Smooth muscle cell (in vitro differentiated cells): ENCODE data around the gene DBP. TPM values are rescaled to one million over a fixed set of nuclear protein-coding genes. Genes with fewer than 3 reads are reported as not detected.

Source experiments
- DNase-seq: peaks from one replicate; lab custom pipeline; 2025; ENCODE audit not compliant: unreplicated experiment; lab: John Stamatoyannopoulos, UW
- H2AFZ ChIP-seq: fragments of 200-600 bp; sonication (generic); 2 replicates; pipeline ENCODE4 v1.6.0; 2016; ENCODE audit warnings: antibody characterized with exemption, low read depth, mild to moderate bottlenecking
- H3F3A ChIP-seq: fragments of 200-600 bp; sonication (generic); 2 replicates; pipeline ENCODE4 v1.6.0; 2017; ENCODE audit warnings: antibody characterized with exemption, low read depth
- H3K27ac ChIP-seq: fragments of 200-600 bp; sonication (generic); 2 replicates; pipeline ENCODE4 v1.5.1; 2016; ENCODE audit warnings: low read depth, mild to moderate bottlenecking
- H3K27me3 ChIP-seq: fragments of 200-600 bp; sonication (generic); 2 replicates; pipeline ENCODE4 v1.6.1; 2016; ENCODE audit warnings: low read depth, mild to moderate bottlenecking
- H3K36me3 ChIP-seq: fragments of 200-600 bp; sonication (generic); 2 replicates; pipeline ENCODE4 v1.5.1; 2016; ENCODE audit warnings: low read depth
- H3K4me1 ChIP-seq: fragments of 200-600 bp; sonication (generic); 2 replicates; pipeline ENCODE4 v1.5.1; 2016; ENCODE audit warnings: low read depth
- H3K4me2 ChIP-seq: fragments of 200-600 bp; sonication (generic); 2 replicates; pipeline ENCODE4 v1.6.0; 2016; ENCODE audit warnings: mild to moderate bottlenecking
- H3K4me3 ChIP-seq: fragments of 200-600 bp; sonication (generic); 2 replicates; pipeline ENCODE4 v1.5.1; 2016; ENCODE audit warnings: mild to moderate bottlenecking
- H3K79me2 ChIP-seq: fragments of 200-600 bp; sonication (generic); 2 replicates; pipeline ENCODE4 v1.6.0; 2016; ENCODE audit warnings: low read depth, mild to moderate bottlenecking
- H3K9ac ChIP-seq: fragments of 200-600 bp; sonication (generic); 2 replicates; pipeline ENCODE4 v1.6.0; 2016; ENCODE audit warnings: low read depth
- H3K9me3 ChIP-seq: fragments of 200-600 bp; sonication (generic); replicated peaks from 2 replicates; pipeline ENCODE4 v1.5.1; 2016; ENCODE audit warnings: low read depth
- H4K20me1 ChIP-seq: fragments of 200-600 bp; sonication (generic); 2 replicates; pipeline ENCODE4 v1.6.0; 2016; ENCODE audit warnings: low read depth
- WGBS: methylation state at CpG from one replicate; pipeline ENCODE4 v1.1.7; 2016; ENCODE audit warnings: low lambda C conversion rate; 5-methylcytosine and 5-hydroxymethylcytosine counted together
- polyA plus RNA-seq: library from polyadenylated mRNA; unstranded; fragments of >200 nt; fragmentation: Nextera tagmentation; extraction: Ambion mirVana; gene quantifications from 2 replicates; pipeline ENCODE4 v1.2.1, GENCODE V29; 2016
- total RNA-seq: library from RNA; depleted of rRNA; stranded (reverse); fragments of >200 nt; gene quantifications from 2 replicates; pipeline ENCODE4 v1.2.3, GENCODE V29; 2014
- TF ChIP-seq, protein P1 (sequence below): fragments of 200-600 bp; sonication (generic); IDR thresholded peaks from 2 replicates; pipeline ENCODE4 v1.5.1; 2017; ENCODE audit warnings: borderline replicate concordance, mild to moderate bottlenecking, antibody characterized with exemption; ENCODE audit not compliant: insufficient read depth, poor library complexity, severe bottlenecking

Gene DBP
- total and polyA plus RNA-seq, 2 experiments from 2014 or later, result 3.5 to 6.9 TPM

DNA sequence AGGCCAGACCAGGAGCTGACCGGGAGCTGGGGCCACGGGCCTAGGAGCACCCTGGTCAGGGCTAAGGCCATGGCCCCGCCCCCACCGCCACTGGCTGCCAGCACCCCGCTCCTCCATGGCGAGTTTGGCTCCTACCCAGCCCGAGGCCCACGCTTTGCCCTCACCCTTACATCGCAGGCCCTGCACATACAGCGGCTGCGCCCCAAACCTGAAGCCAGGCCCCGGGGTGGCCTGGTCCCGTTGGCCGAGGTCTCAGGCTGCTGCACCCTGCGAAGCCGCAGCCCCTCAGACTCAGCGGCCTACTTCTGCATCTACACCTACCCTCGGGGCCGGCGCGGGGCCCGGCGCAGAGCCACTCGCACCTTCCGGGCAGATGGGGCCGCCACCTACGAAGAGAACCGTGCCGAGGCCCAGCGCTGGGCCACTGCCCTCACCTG lies 11.3 kb downstream of the DBP start:
- no peak overlapping the region for H3K4me2 ChIP-seq
- H3K9ac ChIP-seq, result no peak overlapping the region
- peaks cover 27% of the 10 kb centered on the region for H3K4me1 ChIP-seq
- no peak overlapping the region for H3K27ac ChIP-seq
- H3K27me3 ChIP-seq, result no peaks in the 10 kb centered on the region
- H3K9me3 ChIP-seq, result no peaks in the 10 kb centered on the region
- H3K36me3 ChIP-seq, result no peaks in the 10 kb centered on the region
- no peaks in the 10 kb centered on the region for H3K79me2 ChIP-seq
- H4K20me1 ChIP-seq, result no peaks in the 10 kb centered on the region
- 95% methylated on average over 27 of the region's 30 CpGs for WGBS
- no peak overlapping the region for H3K4me3 ChIP-seq
- DNase-seq, result no peak
- TF ChIP-seq, protein P1, sequence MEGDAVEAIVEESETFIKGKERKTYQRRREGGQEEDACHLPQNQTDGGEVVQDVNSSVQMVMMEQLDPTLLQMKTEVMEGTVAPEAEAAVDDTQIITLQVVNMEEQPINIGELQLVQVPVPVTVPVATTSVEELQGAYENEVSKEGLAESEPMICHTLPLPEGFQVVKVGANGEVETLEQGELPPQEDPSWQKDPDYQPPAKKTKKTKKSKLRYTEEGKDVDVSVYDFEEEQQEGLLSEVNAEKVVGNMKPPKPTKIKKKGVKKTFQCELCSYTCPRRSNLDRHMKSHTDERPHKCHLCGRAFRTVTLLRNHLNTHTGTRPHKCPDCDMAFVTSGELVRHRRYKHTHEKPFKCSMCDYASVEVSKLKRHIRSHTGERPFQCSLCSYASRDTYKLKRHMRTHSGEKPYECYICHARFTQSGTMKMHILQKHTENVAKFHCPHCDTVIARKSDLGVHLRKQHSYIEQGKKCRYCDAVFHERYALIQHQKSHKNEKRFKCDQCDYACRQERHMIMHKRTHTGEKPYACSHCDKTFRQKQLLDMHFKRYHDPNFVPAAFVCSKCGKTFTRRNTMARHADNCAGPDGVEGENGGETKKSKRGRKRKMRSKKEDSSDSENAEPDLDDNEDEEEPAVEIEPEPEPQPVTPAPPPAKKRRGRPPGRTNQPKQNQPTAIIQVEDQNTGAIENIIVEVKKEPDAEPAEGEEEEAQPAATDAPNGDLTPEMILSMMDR, result no peak
- no peaks in the 10 kb centered on the region for H3F3A ChIP-seq
- no peak overlapping the region for H2AFZ ChIP-seq

DNA sequence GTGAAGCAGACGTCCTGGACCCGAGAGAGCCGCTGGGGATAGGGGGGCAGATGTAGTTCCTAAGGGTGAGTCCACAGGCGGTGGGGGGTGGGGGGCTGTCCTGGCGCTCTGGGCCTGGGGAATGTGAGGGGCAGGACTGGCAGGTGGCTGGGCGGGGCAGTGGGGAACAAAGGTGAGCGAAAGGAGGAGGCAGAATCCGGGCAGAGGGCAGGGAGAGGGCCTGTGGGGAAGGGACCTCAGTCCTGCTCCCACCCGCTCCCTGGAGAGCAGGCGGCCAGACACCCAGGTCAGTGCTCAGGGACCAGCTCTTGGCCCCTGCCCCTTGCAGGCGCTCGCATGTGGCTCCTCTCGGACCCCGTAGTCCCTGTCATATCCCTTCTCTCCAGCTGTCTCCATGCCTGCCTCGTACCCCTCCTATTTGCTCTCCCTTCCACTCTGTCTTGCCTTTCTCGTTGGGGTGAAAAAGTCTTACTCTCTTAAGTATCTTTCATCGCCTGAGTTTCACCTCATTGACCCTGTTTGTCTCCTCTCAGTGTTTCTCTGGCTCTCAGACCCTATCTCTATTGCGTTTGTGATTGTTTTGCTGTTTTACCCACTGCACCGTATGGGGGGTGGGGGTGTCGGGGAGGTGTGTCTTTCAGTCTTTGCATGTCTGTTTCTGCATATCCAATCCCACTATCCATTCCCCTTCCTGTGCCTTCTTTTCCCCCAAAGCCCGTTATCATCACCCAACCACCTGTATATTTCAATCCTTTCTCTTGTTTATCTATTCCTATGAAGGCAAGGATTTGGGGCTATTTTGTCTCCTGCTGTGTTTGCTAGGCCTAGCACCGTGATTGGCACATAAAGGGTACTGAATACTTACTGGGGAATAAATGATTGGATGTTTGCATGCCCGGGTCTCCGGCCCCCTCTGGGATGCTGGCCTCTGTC lies 12.1 kb downstream of the DBP start:
- Histone ChIP-seq H3K27ac (no peak overlapping the region), H3K79me2 (no peaks in the 10 kb centered on the region), H3F3A (no peaks in the 10 kb centered on the region), H3K27me3 (no peaks in the 10 kb centered on the region), H2AFZ (no peak overlapping the region), H3K4me1 (peaks cover 18% of the 10 kb centered on the region), H3K4me3 (peak overlapping the region; percentile 65), H3K4me2 (peak overlapping the region; percentile 92), H4K20me1 (no peaks in the 10 kb centered on the region), H3K9ac (peak overlapping the region; percentile 72), H3K9me3 (no peaks in the 10 kb centered on the region), H3K36me3 (no peaks in the 10 kb centered on the region)
- WGBS, result 67% methylated on average over 17 of the region's 24 CpGs
- DNase-seq, result no peak
- TF ChIP-seq, protein P1, result no peak

DNA sequence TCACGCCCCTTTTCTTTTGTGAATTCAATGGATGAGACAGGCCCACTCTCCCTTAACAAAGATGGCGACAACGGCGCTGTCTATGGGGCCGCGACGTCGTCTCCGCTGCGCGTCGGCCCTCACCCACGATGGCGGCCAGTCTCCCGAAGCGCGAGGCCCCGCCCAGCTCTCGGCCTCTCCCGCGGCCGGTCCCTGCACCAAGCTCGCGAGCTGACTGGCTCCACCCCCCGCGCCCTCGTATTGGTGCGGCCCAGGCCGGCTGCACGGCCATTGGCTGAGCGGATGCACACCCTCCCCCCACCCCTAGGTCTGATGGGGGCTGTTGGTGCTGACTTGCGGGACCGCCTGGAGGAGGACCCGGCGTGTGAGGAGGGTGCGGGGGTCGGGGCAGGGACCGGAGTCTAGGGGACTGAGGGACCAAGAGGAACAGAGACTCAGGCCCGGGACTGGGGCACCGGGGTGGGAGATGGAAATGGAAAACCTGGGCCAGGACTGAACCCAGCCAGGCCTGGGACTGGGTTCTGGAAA lies 13.0 kb downstream of the DBP start:
- Histone ChIP-seq H3K9ac (peak overlapping the region; percentile 72), H3K36me3 (no peaks in the 10 kb centered on the region), H3F3A (no peaks in the 10 kb centered on the region), H3K27ac (peak overlapping the region; percentile 79), H3K9me3 (no peaks in the 10 kb centered on the region), H3K4me2 (peak overlapping the region; percentile 92), H4K20me1 (no peaks in the 10 kb centered on the region), H2AFZ (peak overlapping the region; percentile 40), H3K27me3 (no peaks in the 10 kb centered on the region), H3K4me1 (peaks cover 18% of the 10 kb centered on the region), H3K4me3 (peak overlapping the region; percentile 65), H3K79me2 (no peaks in the 10 kb centered on the region)
- WGBS, result 1% methylated on average over 39 of the region's 40 CpGs
- TF ChIP-seq, protein P1, result no peak
- DNase-seq, result peak; percentile 91
